ENCODE data around the gene ATP11A. TPM values are rescaled to one million over a fixed set of nuclear protein-coding genes. Genes with fewer than 3 reads are reported as not detected.

Gene ATP11A
- total and polyA plus RNA-seq, 7 donors: 0.69 to 22.9 (median 9.6) TPM

- no peaks in the 10 kb centered on the region for H3K9me3 ChIP-seq
- H3K36me3 ChIP-seq: peaks cover 0 to 69% (median 14%) of the 10 kb centered on the region in 4 donors
- DNase-seq: no peak
- H3K27ac ChIP-seq: no peak overlapping the region
- TF ChIP-seq POLR2AphosphoS5 (IDR thresholded peaks at IDR 0.05): no peak
- no peak for TF ChIP-seq POLR2A (IDR thresholded peaks at IDR 0.05)
- TF ChIP-seq CTCF (IDR thresholded peaks at IDR 0.05): no peak
- TF ChIP-seq EP300 (IDR thresholded peaks at IDR 0.05): no peak
- H3K4me1 ChIP-seq: no peaks in the 10 kb centered on the region
- no peak overlapping the region for H3K4me3 ChIP-seq
- intact Hi-C loops (cut with DNase I): no loop called here
- no peaks in the 10 kb centered on the region for H3K27me3 ChIP-seq
- 96 to 97% methylated on average over 22 of the region's 22 CpGs for WGBS, 2 donors
Observed at GRCh38 chr13:112880221-112880641, 190.4 kb downstream of the ATP11A start.

- intact Hi-C loops (cut with DNase I): no loop called here
- H3K27ac ChIP-seq: no peak overlapping the region
- no peak for DNase-seq
- H3K27me3 ChIP-seq: no peaks in the 10 kb centered on the region
- peaks cover 0 to 7% (median 3%) of the 10 kb centered on the region in 4 donors for H3K4me1 ChIP-seq
- 93 to 95% methylated on average over 21 of the region's 21 CpGs for WGBS, 2 donors
- H3K36me3 ChIP-seq: peaks cover 0 to 66% (median 14%) of the 10 kb centered on the region in 4 donors
- no peak overlapping the region for H3K4me3 ChIP-seq
- TF ChIP-seq POLR2A (IDR thresholded peaks at IDR 0.05): no peak
- no peak for TF ChIP-seq EP300 (IDR thresholded peaks at IDR 0.05)
- no peak for TF ChIP-seq POLR2AphosphoS5 (IDR thresholded peaks at IDR 0.05)
- TF ChIP-seq CTCF (IDR thresholded peaks at IDR 0.05): no peak
- H3K9me3 ChIP-seq: no peaks in the 10 kb centered on the region
Observed at GRCh38 chr13:112880976-112881540, 191.2 kb downstream of the ATP11A start.

GRCh38 chr13:112881656-112882554 lies 192.1 kb downstream of the ATP11A start:
- DNase-seq: no peak
- peaks cover 0 to 11% (median 5%) of the 10 kb centered on the region in 4 donors for H3K4me1 ChIP-seq
- no peaks in the 10 kb centered on the region for H3K27me3 ChIP-seq
- intact Hi-C loops (cut with DNase I): no loop called here
- no peak for TF ChIP-seq EP300 (IDR thresholded peaks at IDR 0.05)
- TF ChIP-seq POLR2AphosphoS5 (IDR thresholded peaks at IDR 0.05): no peak
- no peak for TF ChIP-seq POLR2A (IDR thresholded peaks at IDR 0.05)
- TF ChIP-seq CTCF (IDR thresholded peaks at IDR 0.05): no peak
- peaks cover 0 to 57% (median 10%) of the 10 kb centered on the region in 4 donors for H3K36me3 ChIP-seq
- no peak overlapping the region for H3K27ac ChIP-seq
- no peak overlapping the region for H3K4me3 ChIP-seq
- 94 to 95% methylated on average over 35 of the region's 35 CpGs for WGBS, 2 donors
- H3K9me3 ChIP-seq: no peaks in the 10 kb centered on the region

- 96% methylated on average over 34 of the region's 34 CpGs for WGBS, 2 donors
- intact Hi-C loops (cut with DNase I): no loop called here
- Histone ChIP-seq H3K27me3 (no peaks in the 10 kb centered on the region), H3K27ac (no peak overlapping the region), H3K4me1 (peaks cover 0 to 11% (median 5%) of the 10 kb centered on the region in 4 donors), H3K9me3 (no peaks in the 10 kb centered on the region), H3K4me3 (no peak overlapping the region), H3K36me3 (peaks cover 0 to 51% (median 6%) of the 10 kb centered on the region in 4 donors)
- TF ChIP-seq EP300 (IDR thresholded peaks at IDR 0.05) (no peak), POLR2A (IDR thresholded peaks at IDR 0.05) (no peak), CTCF (IDR thresholded peaks at IDR 0.05) (no peak), POLR2AphosphoS5 (IDR thresholded peaks at IDR 0.05) (no peak)
- DNase-seq: no peak
Observed at GRCh38 chr13:112882555-112883024, 192.8 kb downstream of the ATP11A start.

Measured in sigmoid colon (tissue), 7 donors.